ENCODE measurements around the gene S1PR4.

DNA sequence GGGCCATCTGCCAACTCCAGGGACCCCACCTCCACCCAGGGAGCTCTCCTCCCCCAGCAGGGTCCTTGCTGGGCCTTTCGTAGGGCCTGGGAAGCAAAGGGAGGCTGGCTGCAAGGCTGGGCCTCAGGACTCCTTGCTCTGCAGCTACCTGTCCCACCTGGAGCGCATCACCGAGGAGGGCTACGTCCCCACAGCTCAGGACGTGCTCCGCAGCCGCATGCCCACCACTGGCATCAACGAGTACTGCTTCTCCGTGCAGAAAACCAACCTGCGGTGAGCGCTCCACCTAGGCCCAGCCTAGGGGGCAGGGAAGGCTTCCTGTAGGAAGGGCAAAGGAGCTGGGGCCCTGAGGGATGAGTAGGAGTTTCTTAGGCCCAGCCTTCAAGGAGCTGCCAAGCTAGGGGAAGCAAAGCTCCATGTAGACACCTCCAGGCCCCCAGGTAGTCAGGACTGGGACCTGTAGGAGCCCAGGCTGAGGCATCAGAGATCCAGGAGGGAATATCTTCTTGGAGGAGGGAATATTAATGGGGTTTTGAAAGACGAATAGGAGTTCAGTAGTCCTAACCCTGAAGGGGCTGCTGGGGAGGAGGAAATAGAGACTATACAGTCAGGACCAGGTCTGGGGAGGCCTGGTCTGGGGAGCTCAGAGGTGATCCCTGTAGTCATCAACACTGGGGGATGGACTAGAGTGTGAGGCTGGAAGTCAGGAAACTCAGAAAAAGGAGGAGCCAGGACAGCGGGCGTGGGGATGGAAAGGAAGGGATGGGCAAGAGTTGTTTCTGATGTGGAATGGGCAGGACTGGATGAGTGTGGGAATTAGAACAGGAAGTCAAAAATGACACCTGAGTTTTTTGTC lies 26.8 kb upstream of the S1PR4 start:
- TF ChIP-seq POLR2A (IDR thresholded peaks at IDR 0.05; ENCODE audit: low read depth, low read length) (no peak), TAF1 (IDR thresholded peaks at IDR 0.05; ENCODE audit: low read depth, low read length) (no peak)

All from GM12891 (cell line).